OCI-LY7 (cell line): Measurements from ENCODE around the gene TMEM258.

Experiments
- EZH2phosphoT487 ChIP-seq: fragments of 200-600 bp; sonication (generic); IDR thresholded peaks from 2 replicates; pipeline ENCODE4 v1.6.1; 2018; ENCODE audit warnings: low read depth, borderline replicate concordance, mild to moderate bottlenecking, mixed run types, antibody characterized with exemption, low read length, moderate library complexity, mixed read lengths
- TF ChIP-seq, protein P1 (sequence below): fragments of 200-600 bp; sonication (generic); conservative IDR thresholded peaks from 2 replicates; pipeline ENCODE4 v1.5.1; 2014; ENCODE audit warnings: mild to moderate bottlenecking, antibody characterized with exemption, low read length, moderate library complexity, mixed read lengths

DNA sequence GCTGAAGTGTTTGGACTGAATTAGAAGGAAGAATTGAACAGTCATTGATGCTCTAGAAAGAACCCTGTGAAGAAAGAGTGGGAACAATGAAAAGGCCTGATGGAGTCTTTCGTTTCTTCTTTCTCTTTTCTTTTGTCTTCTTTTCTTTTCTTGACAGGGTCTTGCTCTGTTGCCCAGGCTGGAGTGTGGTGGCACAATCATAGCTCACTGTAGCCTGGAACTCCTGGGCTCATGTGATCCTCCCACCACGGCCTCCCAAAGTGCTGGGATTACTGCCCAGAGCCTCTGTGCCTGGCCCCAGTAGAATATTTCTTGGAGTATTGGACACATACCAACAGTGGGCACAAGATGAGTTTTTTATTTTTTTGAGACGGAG lies 1.4 kb upstream of the TMEM258 start:
- TF ChIP-seq, protein P1, sequence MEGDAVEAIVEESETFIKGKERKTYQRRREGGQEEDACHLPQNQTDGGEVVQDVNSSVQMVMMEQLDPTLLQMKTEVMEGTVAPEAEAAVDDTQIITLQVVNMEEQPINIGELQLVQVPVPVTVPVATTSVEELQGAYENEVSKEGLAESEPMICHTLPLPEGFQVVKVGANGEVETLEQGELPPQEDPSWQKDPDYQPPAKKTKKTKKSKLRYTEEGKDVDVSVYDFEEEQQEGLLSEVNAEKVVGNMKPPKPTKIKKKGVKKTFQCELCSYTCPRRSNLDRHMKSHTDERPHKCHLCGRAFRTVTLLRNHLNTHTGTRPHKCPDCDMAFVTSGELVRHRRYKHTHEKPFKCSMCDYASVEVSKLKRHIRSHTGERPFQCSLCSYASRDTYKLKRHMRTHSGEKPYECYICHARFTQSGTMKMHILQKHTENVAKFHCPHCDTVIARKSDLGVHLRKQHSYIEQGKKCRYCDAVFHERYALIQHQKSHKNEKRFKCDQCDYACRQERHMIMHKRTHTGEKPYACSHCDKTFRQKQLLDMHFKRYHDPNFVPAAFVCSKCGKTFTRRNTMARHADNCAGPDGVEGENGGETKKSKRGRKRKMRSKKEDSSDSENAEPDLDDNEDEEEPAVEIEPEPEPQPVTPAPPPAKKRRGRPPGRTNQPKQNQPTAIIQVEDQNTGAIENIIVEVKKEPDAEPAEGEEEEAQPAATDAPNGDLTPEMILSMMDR, result no peak
- TF ChIP-seq EZH2phosphoT487, result no peak
